Upper lobe of right lung (tissue), 1 donor: ENCODE results near the gene FMO3. TPM values are rescaled to one million over a fixed set of nuclear protein-coding genes. Genes with fewer than 3 reads are reported as not detected.

ENCODE experiments used
- ATAC-seq: fragments of 200-7000 bp; cut with Tn5 transposase; one replicate; pipeline ENCODE4 v1.9.1; 2020; ENCODE audit warnings: mild to moderate bottlenecking, moderate library complexity
- DNase-seq: peaks from one replicate; pipeline ENCODE4 v3.0.0-alpha.2; 2020
- H3K27ac ChIP-seq: fragments of 200-600 bp; one replicate; pipeline ENCODE4 v1.8.0; 2022
- H3K27me3 ChIP-seq: fragments of 200-600 bp; one replicate; pipeline ENCODE4 v1.8.0; 2022; ENCODE audit warnings: mild to moderate bottlenecking
- H3K36me3 ChIP-seq: fragments of 200-600 bp; one replicate; pipeline ENCODE4 v1.8.0; 2022
- H3K4me1 ChIP-seq: fragments of 200-600 bp; one replicate; pipeline ENCODE4 v1.8.0; 2022
- H3K4me3 ChIP-seq: fragments of 200-600 bp; one replicate; pipeline ENCODE4 v1.8.0; 2022; ENCODE audit warnings: mild to moderate bottlenecking
- H3K9me3 ChIP-seq: fragments of 200-600 bp; one replicate; pipeline ENCODE4 v1.8.0; 2022
- intact Hi-C: fragments of 100-400 bp; cut with DNase I; formaldehyde crosslinking; loops from one replicate; pipeline ENCODE4 v1.11.0; 2022
- total RNA-seq: library from RNA; stranded (reverse); fragmentation: NEBNext Ultra II Directional; extraction: Animal tissue kit (Norgen Biotek cat#: 25700); gene quantifications from one replicate; pipeline ENCODE4 v1.2.1, GENCODE V29; 2021
- TF ChIP-seq, protein P1 (sequence below): fragments of 200-600 bp; IDR thresholded peaks from one replicate; pipeline ENCODE4 v1.8.0; 2022; ENCODE audit warnings: antibody characterized with exemption
- donor health status: DM: no; HTN: yes; CAD: no; lungs with severe emphysema.

Gene FMO3
- total RNA-seq, 1 donor from 2014 or later = 22.7 TPM

DNA sequence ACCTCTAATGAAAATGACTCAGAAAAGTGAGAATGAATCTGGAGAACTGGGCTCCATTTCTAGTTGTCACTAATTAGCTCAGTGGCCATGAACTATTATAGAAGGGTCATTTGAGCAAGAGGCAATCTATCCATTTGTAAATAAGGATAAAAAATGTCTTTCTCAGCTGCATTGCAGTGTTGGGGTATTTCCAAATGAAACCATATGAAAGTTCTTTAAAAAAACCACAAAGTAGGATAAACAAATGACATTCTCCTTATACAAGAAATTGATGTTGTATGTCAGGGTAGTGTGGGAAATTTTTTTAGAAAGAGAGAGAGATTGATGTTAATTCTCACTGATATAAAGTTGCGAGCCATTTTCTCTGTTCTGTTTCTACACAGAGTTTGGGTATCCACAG is 26.0 kb downstream of the FMO3 start:
- ATAC-seq (no peak), DNase-seq (no peak)
- no peak overlapping the region for H3K27ac ChIP-seq
- intact Hi-C loops = no loop called here
- TF ChIP-seq, protein P1, sequence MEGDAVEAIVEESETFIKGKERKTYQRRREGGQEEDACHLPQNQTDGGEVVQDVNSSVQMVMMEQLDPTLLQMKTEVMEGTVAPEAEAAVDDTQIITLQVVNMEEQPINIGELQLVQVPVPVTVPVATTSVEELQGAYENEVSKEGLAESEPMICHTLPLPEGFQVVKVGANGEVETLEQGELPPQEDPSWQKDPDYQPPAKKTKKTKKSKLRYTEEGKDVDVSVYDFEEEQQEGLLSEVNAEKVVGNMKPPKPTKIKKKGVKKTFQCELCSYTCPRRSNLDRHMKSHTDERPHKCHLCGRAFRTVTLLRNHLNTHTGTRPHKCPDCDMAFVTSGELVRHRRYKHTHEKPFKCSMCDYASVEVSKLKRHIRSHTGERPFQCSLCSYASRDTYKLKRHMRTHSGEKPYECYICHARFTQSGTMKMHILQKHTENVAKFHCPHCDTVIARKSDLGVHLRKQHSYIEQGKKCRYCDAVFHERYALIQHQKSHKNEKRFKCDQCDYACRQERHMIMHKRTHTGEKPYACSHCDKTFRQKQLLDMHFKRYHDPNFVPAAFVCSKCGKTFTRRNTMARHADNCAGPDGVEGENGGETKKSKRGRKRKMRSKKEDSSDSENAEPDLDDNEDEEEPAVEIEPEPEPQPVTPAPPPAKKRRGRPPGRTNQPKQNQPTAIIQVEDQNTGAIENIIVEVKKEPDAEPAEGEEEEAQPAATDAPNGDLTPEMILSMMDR = no peak
- H3K9me3 ChIP-seq = no peaks in the 10 kb centered on the region
- H3K27me3 ChIP-seq = no peaks in the 10 kb centered on the region
- H3K4me1 ChIP-seq = no peaks in the 10 kb centered on the region
- no peaks in the 10 kb centered on the region for H3K36me3 ChIP-seq
- no peak overlapping the region for H3K4me3 ChIP-seq

DNA sequence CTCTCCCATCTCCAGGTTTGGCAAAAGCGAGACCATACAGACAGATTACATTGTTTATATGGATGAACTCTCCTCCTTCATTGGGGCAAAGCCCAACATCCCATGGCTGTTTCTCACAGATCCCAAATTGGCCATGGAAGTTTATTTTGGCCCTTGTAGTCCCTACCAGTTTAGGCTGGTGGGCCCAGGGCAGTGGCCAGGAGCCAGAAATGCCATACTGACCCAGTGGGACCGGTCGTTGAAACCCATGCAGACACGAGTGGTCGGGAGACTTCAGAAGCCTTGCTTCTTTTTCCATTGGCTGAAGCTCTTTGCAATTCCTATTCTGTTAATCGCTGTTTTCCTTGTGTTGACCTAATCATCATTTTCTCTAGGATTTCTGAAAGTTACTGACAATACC is 26.4 kb downstream of the FMO3 start:
- Histone ChIP-seq H3K27me3 (no peaks in the 10 kb centered on the region), H3K9me3 (no peaks in the 10 kb centered on the region), H3K36me3 (no peaks in the 10 kb centered on the region), H3K4me3 (no peak overlapping the region), H3K27ac (no peak overlapping the region), H3K4me1 (no peaks in the 10 kb centered on the region)
- intact Hi-C loops = no loop called here
- ATAC-seq = no peak
- TF ChIP-seq, protein P1 = no peak
- DNase-seq = no peak

DNA sequence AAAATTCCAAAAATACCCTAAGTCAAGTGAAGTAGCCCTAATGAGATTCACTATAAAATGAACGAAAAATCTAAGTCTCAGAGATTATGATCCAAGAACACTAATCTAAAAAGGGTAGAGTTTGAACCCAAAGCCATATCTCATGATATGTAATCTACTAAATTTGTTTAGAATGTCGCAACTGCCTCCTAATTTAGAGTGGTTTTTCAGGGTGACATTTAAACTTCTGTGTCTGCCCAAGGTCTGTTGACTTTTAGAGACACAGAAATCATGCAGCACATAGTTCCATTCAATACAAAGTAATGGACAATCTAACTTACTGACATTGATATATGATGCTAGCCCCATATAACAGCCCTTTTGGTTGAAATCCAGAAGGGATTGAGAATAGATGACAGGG is 28.9 kb downstream of the FMO3 start:
- Histone ChIP-seq H3K4me3 (no peak overlapping the region), H3K4me1 (no peaks in the 10 kb centered on the region), H3K27me3 (no peaks in the 10 kb centered on the region), H3K27ac (no peak overlapping the region), H3K9me3 (no peaks in the 10 kb centered on the region), H3K36me3 (no peaks in the 10 kb centered on the region)
- TF ChIP-seq, protein P1 = no peak
- ATAC-seq (no peak), DNase-seq (no peak)
- intact Hi-C loops = no loop called here

DNA sequence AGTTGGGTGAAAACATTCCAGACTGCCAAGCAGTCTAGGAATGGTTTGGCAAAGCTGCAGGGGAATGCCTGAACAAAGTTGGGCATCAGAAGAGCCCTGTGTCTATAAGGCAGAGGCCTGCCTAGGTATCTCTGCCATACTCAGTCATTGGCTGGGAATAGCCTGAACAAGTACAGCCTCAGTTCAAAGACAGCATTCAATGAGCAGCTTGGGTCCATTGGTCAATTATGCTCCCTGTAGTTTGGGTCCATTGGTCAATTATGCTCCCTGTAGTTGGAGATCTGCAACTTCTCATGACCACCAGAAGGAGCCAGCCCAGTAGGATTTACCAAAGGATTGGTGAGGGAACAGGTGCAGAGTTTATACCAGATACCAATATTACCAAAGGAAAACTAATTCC is 31.6 kb downstream of the FMO3 start:
- H3K4me1 ChIP-seq = peaks cover 2% of the 10 kb centered on the region
- no peaks in the 10 kb centered on the region for H3K9me3 ChIP-seq
- TF ChIP-seq, protein P1 = no peak
- intact Hi-C loops = no loop called here
- ATAC-seq (no peak), DNase-seq (no peak)
- no peaks in the 10 kb centered on the region for H3K27me3 ChIP-seq
- H3K4me3 ChIP-seq = no peak overlapping the region
- H3K27ac ChIP-seq = no peak overlapping the region
- no peaks in the 10 kb centered on the region for H3K36me3 ChIP-seq

DNA sequence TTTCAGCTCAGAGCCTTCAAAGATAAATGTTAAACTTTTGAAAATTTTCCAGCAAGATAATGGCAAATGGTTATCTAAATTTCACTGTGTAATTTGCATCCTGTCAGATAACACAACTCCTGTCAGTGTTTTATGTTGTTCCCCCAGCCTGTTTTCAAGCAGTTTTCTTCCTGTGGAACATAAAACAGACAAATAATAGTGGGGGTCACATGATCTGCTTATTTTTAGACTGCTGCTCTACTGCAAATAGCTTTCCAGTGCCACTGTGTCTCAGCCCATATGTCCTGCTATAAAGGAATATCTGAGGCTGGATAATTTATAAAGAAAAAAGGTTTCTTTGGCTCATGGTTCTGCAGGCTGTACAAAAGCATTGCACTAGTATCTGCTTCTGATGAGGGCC is 32.2 kb downstream of the FMO3 start:
- Histone ChIP-seq H3K27ac (peak overlapping the region; percentile 9), H3K27me3 (no peaks in the 10 kb centered on the region), H3K36me3 (no peaks in the 10 kb centered on the region), H3K4me1 (peaks cover 5% of the 10 kb centered on the region), H3K4me3 (no peak overlapping the region), H3K9me3 (no peaks in the 10 kb centered on the region)
- DNase-seq = no peak
- TF ChIP-seq, protein P1 = no peak
- ATAC-seq = no peak
- intact Hi-C loops = no loop called here

DNA sequence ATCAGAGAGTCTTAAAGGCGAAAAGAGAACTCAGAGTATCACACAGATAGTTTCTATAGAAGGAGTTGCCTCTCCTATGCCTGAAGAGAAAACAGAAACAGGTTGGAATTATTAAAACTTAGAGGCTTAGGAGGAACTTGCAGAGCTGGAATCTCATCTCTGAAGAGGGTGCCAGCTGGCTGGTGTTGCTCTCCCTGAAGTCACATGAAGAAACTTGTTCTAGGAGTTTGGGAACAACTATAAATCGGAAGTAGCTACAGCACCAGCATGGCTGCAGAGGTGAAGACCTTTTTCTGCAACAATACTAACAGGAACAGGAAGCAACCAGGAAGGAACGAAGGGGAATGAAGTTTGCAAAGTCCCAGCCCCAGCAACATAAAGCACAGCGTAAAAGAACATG is 35.8 kb downstream of the FMO3 start:
- Histone ChIP-seq H3K4me3 (no peak overlapping the region), H3K27ac (peak overlapping the region; percentile 26), H3K9me3 (no peaks in the 10 kb centered on the region), H3K27me3 (no peaks in the 10 kb centered on the region), H3K4me1 (peaks cover 5% of the 10 kb centered on the region), H3K36me3 (no peaks in the 10 kb centered on the region)
- intact Hi-C loops = no loop called here
- DNase-seq = no peak
- ATAC-seq = peak; percentile 57
- TF ChIP-seq, protein P1 = no peak
